ENCODE measurements around the gene CENPW.

- no peak for TF ChIP-seq BHLHE40 (IDR thresholded peaks at IDR 0.05; ENCODE audit: low read length)
- no peak for TF ChIP-seq PHB2 (IDR thresholded peaks at IDR 0.05; ENCODE audit: low read depth)
- TF ChIP-seq NCOA6 (IDR thresholded peaks at IDR 0.05) = no peak
- TF ChIP-seq YY1 (IDR thresholded peaks at IDR 0.05; ENCODE audit: borderline replicate concordance in 1 of 3, control insufficient read depth in 1 of 3, extremely low read depth in 1 of 3, insufficient read depth in 3 of 3, insufficient read length in 1 of 3, insufficient replicate concordance in 2 of 3, low read depth in 1 of 3, low read length in 2 of 3) = no peak
- TF ChIP-seq THAP7 (CRISPR knock-in tag; IDR thresholded peaks at IDR 0.05) = no peak
- TF ChIP-seq MXI1 (IDR thresholded peaks at IDR 0.05; ENCODE audit: low read depth, low read length) = no peak
- no peak for TF ChIP-seq FOXP1 (CRISPR knock-in tag; IDR thresholded peaks at IDR 0.05)
Observed at GRCh38 chr6:126312013-126312665, 27.8 kb upstream of the CENPW start.

Measured in K562 (cell line).